Keratinocyte (primary cell): ENCODE data around the gene NOL9.

Experiments used
- EZH2 ChIP-seq: IDR thresholded peaks from one replicate; pipeline ENCODE4 v1.6.1; 2012; ENCODE audit warnings: inconsistent platforms, mild to moderate bottlenecking, low read length, moderate library complexity
- TF ChIP-seq, protein P1 (sequence below), 3 experiments: IDR thresholded peaks in 1 of 3; conservative IDR thresholded peaks in 1 of 3; optimal IDR thresholded peaks in 1 of 3; 2 replicates in 2 of 3; 3 replicates in 1 of 3; pipeline versions ENCODE3 to v1.5.1; 2011; ENCODE audit warnings: low read length in 3 of 3, mild to moderate bottlenecking in 3 of 3, moderate library complexity in 2 of 3, control low read depth in 1 of 3, inconsistent platforms in 1 of 3; ENCODE audit not compliant: insufficient read depth in 2 of 3; ENCODE audit errors: extremely low read depth in 1 of 3

- TF ChIP-seq, protein P1, sequence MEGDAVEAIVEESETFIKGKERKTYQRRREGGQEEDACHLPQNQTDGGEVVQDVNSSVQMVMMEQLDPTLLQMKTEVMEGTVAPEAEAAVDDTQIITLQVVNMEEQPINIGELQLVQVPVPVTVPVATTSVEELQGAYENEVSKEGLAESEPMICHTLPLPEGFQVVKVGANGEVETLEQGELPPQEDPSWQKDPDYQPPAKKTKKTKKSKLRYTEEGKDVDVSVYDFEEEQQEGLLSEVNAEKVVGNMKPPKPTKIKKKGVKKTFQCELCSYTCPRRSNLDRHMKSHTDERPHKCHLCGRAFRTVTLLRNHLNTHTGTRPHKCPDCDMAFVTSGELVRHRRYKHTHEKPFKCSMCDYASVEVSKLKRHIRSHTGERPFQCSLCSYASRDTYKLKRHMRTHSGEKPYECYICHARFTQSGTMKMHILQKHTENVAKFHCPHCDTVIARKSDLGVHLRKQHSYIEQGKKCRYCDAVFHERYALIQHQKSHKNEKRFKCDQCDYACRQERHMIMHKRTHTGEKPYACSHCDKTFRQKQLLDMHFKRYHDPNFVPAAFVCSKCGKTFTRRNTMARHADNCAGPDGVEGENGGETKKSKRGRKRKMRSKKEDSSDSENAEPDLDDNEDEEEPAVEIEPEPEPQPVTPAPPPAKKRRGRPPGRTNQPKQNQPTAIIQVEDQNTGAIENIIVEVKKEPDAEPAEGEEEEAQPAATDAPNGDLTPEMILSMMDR (optimal IDR thresholded peaks at IDR 0.05 in 1 of 3, IDR thresholded peaks at IDR 0.05 in 1 of 3, conservative IDR thresholded peaks at IDR 0.05 in 1 of 3; ENCODE audit: extremely low read depth in 1 of 3, insufficient read depth in 2 of 3, low read length in 3 of 3), result no peak
- no peak for TF ChIP-seq EZH2
Observed at GRCh38 chr1:6582370-6582769, 28.1 kb upstream of the NOL9 start.
